NK-92 (cell line): ENCODE results near the gene IPCEF1.

Source experiments
- DNase-seq: peaks from one replicate; lab custom pipeline; 2025; ENCODE audit not compliant: unreplicated experiment; lab: John Stamatoyannopoulos, UW

IPCEF1 gene

GRCh38 chr6:154377726-154378125 lies 21.1 kb upstream of the IPCEF1 start:
- DNase-seq, result no peak

GRCh38 chr6:154373971-154374370 lies 17.4 kb upstream of the IPCEF1 start:
- no peak for DNase-seq

GRCh38 chr6:154371281-154371680 lies 14.7 kb upstream of the IPCEF1 start:
- DNase-seq, result no peak

DNA sequence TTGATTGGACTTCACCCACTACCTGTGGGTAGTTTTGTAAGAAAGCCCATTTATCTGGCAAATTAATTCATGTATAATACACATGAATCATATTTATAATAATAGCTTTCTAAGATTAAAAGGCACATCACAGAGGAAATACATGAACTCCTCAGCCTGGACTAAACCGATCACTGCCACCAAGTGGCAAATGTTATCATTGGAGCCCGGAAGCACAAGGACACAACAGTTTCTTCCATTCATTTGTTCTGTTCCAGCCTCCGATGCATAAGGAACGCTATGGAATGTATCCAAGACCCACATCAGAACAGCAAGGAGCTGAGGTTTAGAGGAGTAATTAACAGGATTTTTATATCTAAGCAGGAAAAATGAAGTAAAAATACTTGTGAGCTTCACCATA lies 13.9 kb upstream of the IPCEF1 start:
- DNase-seq, result no peak

DNA sequence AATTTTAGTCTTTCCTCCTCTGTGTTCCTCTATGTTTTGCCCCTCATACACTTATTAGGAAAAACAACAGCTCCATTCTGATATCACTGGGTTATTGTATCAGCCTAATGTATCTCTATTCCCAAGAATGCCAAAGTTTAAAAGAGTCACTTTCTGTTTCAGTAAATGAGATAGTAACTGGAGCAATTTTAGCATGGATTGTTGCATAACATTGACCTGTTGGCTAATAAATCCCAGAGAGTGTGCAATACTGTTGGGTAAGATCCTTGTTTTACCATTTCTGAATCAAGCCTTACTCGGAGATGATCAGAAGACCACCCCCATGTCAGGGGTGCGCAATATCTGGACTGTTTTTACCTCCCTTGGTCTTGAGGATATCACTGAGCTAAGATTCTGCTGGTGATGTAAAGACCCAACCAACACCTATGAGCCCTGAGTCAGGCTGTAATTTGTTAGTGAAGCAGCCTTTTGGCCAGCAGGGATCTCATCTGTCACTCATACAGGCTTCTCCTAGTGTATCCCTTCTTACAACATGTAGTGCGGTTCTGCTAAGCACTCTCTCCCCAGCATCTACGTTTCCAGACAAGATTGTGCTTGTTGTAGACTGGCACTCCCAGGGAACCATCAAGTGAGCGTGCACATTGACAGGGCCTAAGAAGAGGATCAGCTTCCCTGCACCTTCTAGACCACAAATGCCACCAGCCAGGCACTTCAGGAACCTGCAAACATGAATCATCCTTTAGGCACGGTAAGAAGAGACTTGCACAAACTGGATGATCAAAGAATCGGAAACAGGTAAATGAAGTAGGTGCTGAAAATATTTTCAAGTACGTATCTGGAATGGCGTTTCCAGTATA lies 11.5 kb upstream of the IPCEF1 start:
- DNase-seq, result no peak

DNA sequence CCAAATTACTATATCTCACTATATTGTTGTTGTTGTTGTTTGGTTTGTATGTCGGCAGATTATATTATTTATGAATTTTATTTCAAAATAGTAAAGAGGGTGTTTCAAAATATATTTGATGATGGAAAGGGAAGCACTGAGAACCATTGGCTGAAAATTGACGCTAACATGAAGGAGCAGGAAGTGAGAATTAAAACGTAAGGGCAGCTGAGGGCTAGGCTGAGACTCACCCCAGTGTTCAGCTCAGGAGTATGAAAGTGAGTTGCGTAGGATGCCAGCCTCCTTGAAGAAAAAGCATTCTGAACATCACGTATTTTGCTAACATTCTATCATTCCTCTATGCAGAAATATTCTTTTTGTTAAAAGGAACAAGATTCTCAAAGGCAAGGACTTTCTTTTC lies 10.7 kb upstream of the IPCEF1 start:
- DNase-seq, result no peak

- DNase-seq, result no peak
Measured at GRCh38 chr6:154363821-154364220, 7.2 kb upstream of the IPCEF1 start.

GRCh38 chr6:154361476-154361875 lies 4.9 kb upstream of the IPCEF1 start:
- DNase-seq, result no peak

DNA sequence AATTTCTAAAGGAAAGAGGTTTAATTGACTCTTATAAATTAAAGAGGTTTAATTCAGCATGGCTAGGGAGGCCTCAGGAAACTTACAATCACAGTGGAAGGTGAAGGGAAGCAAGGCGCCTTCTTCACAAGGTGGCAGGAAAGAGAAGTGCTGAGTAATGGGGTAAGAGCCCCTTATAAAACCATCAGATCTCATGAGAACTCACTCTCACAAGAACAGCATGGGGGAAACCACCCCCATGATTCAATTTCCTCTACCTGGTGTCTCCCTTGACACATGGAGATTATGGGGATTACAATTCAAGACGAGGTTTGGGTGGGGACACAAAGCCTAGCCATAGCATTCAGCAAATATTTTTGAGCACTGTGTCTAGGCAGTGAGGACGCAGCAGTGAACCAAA lies 3.9 kb upstream of the IPCEF1 start:
- no peak for DNase-seq

GRCh38 chr6:154359679-154360078 lies 3.1 kb upstream of the IPCEF1 start:
- no peak for DNase-seq

DNA sequence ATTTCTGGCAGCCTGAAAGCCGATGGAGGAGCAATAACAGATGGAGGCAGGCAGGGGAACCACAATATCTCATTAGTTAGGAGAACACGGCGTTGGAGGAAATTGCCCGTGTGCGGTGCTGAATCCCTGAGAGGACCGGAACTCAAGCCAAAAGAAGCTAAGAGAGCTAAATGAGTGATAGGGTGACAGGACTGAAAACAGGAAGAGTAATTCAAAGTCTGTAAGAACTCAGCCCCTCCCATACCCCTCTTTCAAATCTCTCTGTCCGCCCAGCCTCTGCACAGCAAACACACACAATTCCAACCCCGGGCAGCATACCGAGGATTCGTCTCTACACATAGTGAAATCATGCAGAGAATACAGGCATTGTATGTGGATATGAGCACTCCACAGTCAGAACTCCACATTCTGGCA lies 2.6 kb upstream of the IPCEF1 start:
- no peak for DNase-seq

GRCh38 chr6:154358019-154358545 lies 1.5 kb upstream of the IPCEF1 start:
- no peak for DNase-seq

DNA sequence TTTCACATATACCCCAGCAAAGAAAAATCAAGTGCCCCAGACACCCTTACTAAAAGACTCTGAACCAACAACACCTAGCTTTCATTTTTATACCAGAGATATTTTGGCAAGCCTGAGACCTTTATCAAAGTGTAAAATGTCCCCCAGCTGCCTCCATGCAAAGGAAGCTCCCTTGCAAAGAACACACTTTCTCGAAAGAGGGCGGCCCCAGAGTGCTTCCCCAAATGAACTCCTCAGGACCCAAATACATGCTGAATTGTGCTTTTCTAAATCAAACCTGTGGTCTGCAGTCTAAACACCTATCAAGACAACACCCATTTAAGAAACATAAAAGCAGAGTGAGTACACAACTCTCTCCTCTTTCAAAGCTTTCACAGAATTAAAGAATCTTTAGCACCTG lies 490 bp downstream of the IPCEF1 start:
- DNase-seq, result no peak

DNA sequence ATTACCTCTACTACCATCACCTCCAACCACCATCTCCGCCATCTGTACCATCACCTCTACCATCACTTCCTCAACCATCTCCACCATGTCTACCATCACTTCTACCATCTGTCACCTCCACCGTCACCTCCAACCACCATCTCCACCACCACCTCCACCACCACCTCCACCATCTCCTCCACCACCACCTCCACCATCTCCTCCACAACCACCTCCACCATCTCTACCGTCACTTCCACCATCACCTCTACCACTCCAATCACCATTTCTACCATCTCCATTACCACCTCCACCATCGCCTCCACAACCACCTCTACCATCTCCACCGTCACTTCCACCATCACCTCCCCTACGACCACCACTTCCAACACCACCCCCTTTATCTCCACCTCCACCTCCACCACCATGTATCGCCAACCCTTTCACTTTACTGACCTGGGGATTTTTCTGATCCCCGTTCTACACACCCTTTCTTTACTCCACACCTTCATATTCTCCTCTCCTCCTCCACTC lies 2.3 kb downstream of the IPCEF1 start:
- no peak for DNase-seq

- no peak for DNase-seq
Measured at GRCh38 chr6:154353626-154354025, 3.0 kb downstream of the IPCEF1 start.

GRCh38 chr6:154352898-154353585 lies 3.6 kb downstream of the IPCEF1 start:
- DNase-seq, result no peak

- DNase-seq, result no peak
Measured at GRCh38 chr6:154350293-154350692, 6.3 kb downstream of the IPCEF1 start.

DNA sequence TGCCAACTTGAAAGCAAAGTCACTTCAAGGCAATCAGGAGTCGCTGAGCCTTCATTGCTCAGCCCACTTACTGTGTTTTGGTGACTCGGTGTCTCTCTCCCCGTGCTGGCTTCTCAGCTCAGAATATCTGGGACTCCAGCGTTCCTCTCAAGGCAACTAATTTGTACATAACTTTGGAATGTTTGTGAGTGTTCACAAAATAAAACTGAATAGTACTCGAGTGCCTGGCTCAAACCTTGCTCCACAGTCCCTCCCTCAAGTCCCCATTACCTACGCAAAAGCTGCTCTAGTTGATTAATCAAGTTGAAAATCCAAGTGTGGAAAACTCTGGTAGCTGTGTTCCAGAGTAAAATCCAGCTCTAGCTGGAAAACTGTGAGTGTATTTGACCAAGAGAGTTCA lies 8.6 kb downstream of the IPCEF1 start:
- no peak for DNase-seq

GRCh38 chr6:154345811-154346210 lies 10.8 kb downstream of the IPCEF1 start:
- DNase-seq, result no peak

DNA sequence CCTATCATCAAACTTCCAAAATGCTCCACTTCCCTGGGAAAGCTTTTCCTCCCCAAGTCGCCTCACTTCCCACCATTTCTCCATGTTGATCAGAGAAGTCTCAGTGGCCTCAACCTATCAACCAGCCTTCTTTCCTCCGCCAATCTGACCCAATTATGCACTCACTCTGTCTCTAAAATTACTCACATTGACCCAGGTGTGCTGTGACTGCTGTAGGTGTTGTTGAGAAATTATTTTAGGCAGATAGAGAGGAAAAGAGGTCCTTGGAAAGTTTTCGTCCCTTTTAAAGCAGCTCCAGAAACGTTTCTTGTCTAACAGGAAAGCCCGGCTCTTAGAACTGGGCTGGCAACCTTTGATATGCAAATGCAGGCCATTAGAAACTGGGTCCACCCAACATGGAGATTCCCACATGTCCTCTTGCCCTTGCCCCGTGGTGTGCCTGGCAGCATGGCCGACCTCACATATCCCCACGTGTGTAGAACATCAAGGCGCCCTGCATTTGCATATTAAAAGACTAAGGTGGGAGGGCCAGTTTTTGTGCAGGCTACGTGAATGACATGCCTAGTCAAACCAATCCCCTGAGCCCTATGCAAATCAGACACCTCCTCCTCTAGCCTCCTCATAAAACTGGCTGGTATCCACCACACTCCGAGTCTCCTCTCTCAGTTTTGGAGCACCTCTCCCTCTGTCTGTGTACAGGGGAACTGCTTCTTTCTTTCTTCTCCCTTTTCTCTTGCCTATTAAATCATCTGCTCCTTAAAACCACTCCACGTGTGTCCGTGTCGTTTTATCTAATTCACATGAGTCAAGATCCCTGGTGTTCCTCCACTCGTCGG lies 12.9 kb downstream of the IPCEF1 start:
- no peak for DNase-seq

DNA sequence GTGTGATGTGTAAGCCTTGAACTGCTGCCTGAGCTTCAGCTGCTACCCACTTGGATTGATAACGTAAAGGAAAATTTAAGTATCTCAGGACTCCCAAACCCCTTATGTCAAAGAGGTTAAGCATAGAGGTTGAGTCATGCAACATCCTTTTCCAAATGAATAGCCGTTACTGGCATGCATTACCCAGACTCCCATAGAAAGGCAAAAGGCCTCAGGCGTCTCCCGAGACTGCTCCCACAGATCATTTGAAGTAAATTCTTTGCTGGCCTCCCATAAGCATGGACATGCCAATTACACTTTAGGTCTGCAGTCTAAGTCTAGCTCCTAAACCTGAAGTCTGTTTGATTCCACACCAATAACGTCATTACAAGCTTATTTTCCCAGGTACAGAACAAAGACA lies 14.7 kb downstream of the IPCEF1 start:
- no peak for DNase-seq
